ENCODE data around the gene MCF2. TPM values are rescaled to one million over a fixed set of nuclear protein-coding genes. Genes with fewer than 3 reads are reported as not detected.

The MCF2 gene
- total RNA-seq, 2 experiments from 2014 or later: 0.89 to 1.1 TPM

GRCh38 chrX:139600105-139600504 is 107.9 kb downstream of the MCF2 start:
- ATAC-seq (ENCODE audit: poor library complexity): no peak
- no peak for TF ChIP-seq CTCF (IDR thresholded peaks at IDR 0.05)
- DNase-seq: no peak
- no peaks in the 10 kb centered on the region for H3K4me1 Mint-ChIP-seq (ENCODE audit: low read depth)
- H3K27me3 ChIP-seq (ENCODE audit: control insufficient read depth in 1 of 2, insufficient read depth in 2 of 2, low read length in 2 of 2): no peaks in the 10 kb centered on the region
- H3K4me1 ChIP-seq (ENCODE audit: insufficient read depth, low read length): no peaks in the 10 kb centered on the region
- no peaks in the 10 kb centered on the region for H3K36me3 Mint-ChIP-seq (ENCODE audit: low read depth)
- ChIA-PET POLR2A (no interaction called here), CTCF (no interaction called here)
- no peak overlapping the region for H3K27ac ChIP-seq (ENCODE audit: low read depth in 1 of 2, low read length in 2 of 2)
- H3K36me3 ChIP-seq (ENCODE audit: insufficient read depth, low read length): no peaks in the 10 kb centered on the region
- no peak overlapping the region for H3K4me3 ChIP-seq (ENCODE audit: low read length)
- H3K9me3 Mint-ChIP-seq: no peaks in the 10 kb centered on the region
- no peaks in the 10 kb centered on the region for H3K27me3 Mint-ChIP-seq
- no peak overlapping the region for H3K4me3 Mint-ChIP-seq
- H3K27ac Mint-ChIP-seq: no peak overlapping the region
- H3K9me3 ChIP-seq (ENCODE audit: control insufficient read depth in 1 of 2, insufficient read depth in 1 of 2, low read length in 2 of 2): no peaks in the 10 kb centered on the region
- intact Hi-C loops (cut with DNase I, micrococcal nuclease): no loop called here

GRCh38 chrX:139596068-139596467 is 111.9 kb downstream of the MCF2 start:
- H3K27ac ChIP-seq (ENCODE audit: low read depth in 1 of 2, low read length in 2 of 2): no peak overlapping the region
- no peaks in the 10 kb centered on the region for H3K4me1 Mint-ChIP-seq (ENCODE audit: low read depth)
- ATAC-seq (ENCODE audit: poor library complexity) (no peak), DNase-seq (no peak)
- no peak overlapping the region for H3K4me3 Mint-ChIP-seq
- no peak overlapping the region for H3K27ac Mint-ChIP-seq
- H3K36me3 ChIP-seq (ENCODE audit: insufficient read depth, low read length): no peaks in the 10 kb centered on the region
- H3K36me3 Mint-ChIP-seq (ENCODE audit: low read depth): no peaks in the 10 kb centered on the region
- ChIA-PET POLR2A (no interaction called here), CTCF (no interaction called here)
- no peaks in the 10 kb centered on the region for H3K9me3 Mint-ChIP-seq
- no peaks in the 10 kb centered on the region for H3K27me3 Mint-ChIP-seq
- H3K4me1 ChIP-seq (ENCODE audit: insufficient read depth, low read length): no peaks in the 10 kb centered on the region
- intact Hi-C loops (cut with DNase I, micrococcal nuclease): no loop called here
- H3K4me3 ChIP-seq (ENCODE audit: low read length): no peak overlapping the region
- H3K9me3 ChIP-seq (ENCODE audit: control insufficient read depth in 1 of 2, insufficient read depth in 1 of 2, low read length in 2 of 2): no peaks in the 10 kb centered on the region
- TF ChIP-seq CTCF (IDR thresholded peaks at IDR 0.05): no peak
- H3K27me3 ChIP-seq (ENCODE audit: control insufficient read depth in 1 of 2, insufficient read depth in 2 of 2, low read length in 2 of 2): no peaks in the 10 kb centered on the region

- Mint-ChIP-seq H3K4me1 (ENCODE audit: low read depth) (no peaks in the 10 kb centered on the region), H3K27me3 (no peaks in the 10 kb centered on the region), H3K36me3 (ENCODE audit: low read depth) (no peaks in the 10 kb centered on the region), H3K4me3 (no peak overlapping the region), H3K9me3 (no peaks in the 10 kb centered on the region), H3K27ac (no peak overlapping the region)
- Histone ChIP-seq H3K4me3 (ENCODE audit: low read length) (no peak overlapping the region), H3K4me1 (ENCODE audit: insufficient read depth, low read length) (no peaks in the 10 kb centered on the region), H3K9me3 (ENCODE audit: control insufficient read depth in 1 of 2, insufficient read depth in 1 of 2, low read length in 2 of 2) (no peaks in the 10 kb centered on the region), H3K27me3 (ENCODE audit: control insufficient read depth in 1 of 2, insufficient read depth in 2 of 2, low read length in 2 of 2) (peaks cover 0 to 3% of the 10 kb centered on the region in 2 experiments), H3K27ac (ENCODE audit: low read depth in 1 of 2, low read length in 2 of 2) (no peak overlapping the region), H3K36me3 (ENCODE audit: insufficient read depth, low read length) (no peaks in the 10 kb centered on the region)
- no peak for TF ChIP-seq CTCF (IDR thresholded peaks at IDR 0.05)
- POLR2A ChIA-PET: no interaction called here
- intact Hi-C loops (cut with DNase I, micrococcal nuclease): no loop called here
- ATAC-seq (ENCODE audit: poor library complexity) (no peak), DNase-seq (no peak)
- CTCF ChIA-PET: no interaction called here
Measured at GRCh38 chrX:139585613-139586012, 122.4 kb downstream of the MCF2 start.

Measured in CD4-positive, alpha-beta T cell (primary cell).